Measurements from ENCODE around the gene GAB1. TPM values are rescaled to one million over a fixed set of nuclear protein-coding genes. Genes with fewer than 3 reads are reported as not detected.

The GAB1 gene
- total RNA-seq: 5.0 and 10.8 TPM in 2 replicates

DNA sequence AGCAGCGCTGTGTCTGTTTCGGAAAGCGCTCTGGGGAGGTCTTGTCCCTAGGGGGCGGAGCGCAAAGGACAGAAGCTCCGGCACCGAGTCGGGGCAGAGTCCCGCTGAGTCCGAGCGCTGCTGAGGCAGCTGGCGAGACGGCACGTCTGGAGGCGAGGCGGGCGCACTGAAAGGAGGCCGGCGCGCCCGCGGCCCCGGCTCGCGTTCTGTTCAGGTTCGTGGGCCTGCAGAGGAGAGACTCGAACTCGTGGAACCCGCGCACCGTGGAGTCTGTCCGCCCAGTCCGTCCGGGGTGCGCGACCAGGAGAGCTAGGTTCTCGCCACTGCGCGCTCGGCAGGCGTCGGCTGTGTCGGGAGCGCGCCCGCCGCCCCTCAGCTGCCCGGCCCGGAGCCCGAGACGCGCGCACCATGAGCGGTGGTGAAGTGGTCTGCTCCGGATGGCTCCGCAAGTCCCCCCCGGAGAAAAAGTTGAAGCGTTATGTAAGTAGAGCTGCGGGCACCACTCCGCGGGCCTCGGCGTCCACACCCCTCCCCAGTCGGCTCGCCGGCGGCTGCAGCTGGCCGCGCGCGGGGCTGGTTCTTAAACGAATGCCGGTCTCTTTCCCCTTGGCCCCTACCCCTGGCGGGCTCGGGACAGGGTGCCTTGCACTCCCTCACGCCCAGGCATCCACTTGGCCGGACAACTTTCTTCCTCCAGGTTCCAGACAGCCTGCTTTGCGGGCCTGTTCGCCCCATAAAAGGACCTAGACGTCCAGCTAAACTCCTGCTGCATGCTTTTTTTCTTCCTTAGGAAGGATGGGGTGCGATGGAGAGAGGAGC lies at the start of gene GAB1:
Gene GAB1 (plus strand): TSS at position 96 of the 819 bp plus-strand sequence. CDS start 313 bp downstream, at position 409.
- FAIRE-seq: no peak
- TF ChIP-seq, protein P1, sequence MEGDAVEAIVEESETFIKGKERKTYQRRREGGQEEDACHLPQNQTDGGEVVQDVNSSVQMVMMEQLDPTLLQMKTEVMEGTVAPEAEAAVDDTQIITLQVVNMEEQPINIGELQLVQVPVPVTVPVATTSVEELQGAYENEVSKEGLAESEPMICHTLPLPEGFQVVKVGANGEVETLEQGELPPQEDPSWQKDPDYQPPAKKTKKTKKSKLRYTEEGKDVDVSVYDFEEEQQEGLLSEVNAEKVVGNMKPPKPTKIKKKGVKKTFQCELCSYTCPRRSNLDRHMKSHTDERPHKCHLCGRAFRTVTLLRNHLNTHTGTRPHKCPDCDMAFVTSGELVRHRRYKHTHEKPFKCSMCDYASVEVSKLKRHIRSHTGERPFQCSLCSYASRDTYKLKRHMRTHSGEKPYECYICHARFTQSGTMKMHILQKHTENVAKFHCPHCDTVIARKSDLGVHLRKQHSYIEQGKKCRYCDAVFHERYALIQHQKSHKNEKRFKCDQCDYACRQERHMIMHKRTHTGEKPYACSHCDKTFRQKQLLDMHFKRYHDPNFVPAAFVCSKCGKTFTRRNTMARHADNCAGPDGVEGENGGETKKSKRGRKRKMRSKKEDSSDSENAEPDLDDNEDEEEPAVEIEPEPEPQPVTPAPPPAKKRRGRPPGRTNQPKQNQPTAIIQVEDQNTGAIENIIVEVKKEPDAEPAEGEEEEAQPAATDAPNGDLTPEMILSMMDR (IDR thresholded peaks at IDR 0.05; ENCODE audit: insufficient read depth, low read length, severe bottlenecking): peak; percentile 38
- Histone ChIP-seq H3K36me3 (ENCODE audit: control insufficient read depth, insufficient read depth, low read length) (no peaks in the 10 kb centered on the region), H3K27me3 (ENCODE audit: control insufficient read depth, insufficient read depth, low read length) (no peaks in the 10 kb centered on the region), H3K4me3 (ENCODE audit: low read depth, low read length) (peak within 1 kb of the TSS; percentile 88)
- DNase-seq (ENCODE audit: low read depth): peak; percentile 58

DNA sequence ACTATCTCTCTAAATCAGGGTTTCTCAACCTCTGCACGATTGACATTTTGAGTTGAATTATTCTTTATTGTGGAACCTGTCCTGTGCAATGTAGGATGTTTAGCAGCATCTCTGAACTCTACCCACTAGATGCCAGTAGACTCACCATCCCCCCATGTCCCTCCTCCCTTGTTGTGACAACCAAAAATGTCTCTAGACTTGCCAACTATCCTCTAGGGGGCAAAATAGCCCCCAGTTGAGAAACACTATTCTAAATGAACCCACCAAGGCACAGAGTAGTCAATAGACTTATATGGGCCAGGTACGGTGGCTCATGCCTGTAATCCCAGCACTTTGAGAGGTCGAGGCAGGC lies 49.1 kb upstream of the GAB1 start:
- Histone ChIP-seq H3K27me3 (ENCODE audit: control insufficient read depth, insufficient read depth, low read length) (no peaks in the 10 kb centered on the region), H3K36me3 (ENCODE audit: control insufficient read depth, insufficient read depth, low read length) (no peaks in the 10 kb centered on the region), H3K4me3 (ENCODE audit: low read depth, low read length) (no peak overlapping the region)
- DNase-seq (ENCODE audit: low read depth): no peak
- TF ChIP-seq, protein P1 (IDR thresholded peaks at IDR 0.05; ENCODE audit: insufficient read depth, low read length, severe bottlenecking): no peak
- FAIRE-seq: no peak

DNA sequence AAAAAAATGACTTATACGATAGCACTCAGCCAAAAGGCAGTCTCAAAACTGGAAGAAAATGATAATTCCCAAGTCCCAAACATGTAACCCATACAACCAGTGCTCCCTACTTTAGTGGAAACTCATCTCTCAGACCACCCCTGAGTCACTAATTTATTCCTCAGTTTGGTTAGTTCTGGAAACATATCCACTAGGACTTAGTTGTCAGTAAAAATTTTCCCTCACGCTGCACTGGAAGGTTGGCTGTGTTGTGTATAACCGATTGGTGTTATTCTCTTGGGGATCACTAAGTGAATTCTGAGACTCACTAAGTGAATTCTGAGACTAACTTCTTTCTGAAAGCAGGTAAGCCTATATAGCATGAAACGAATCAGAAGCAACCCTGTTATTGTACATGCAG lies 48.5 kb upstream of the GAB1 start:
- no peaks in the 10 kb centered on the region for H3K36me3 ChIP-seq (ENCODE audit: control insufficient read depth, insufficient read depth, low read length)
- no peak for DNase-seq (ENCODE audit: low read depth)
- H3K4me3 ChIP-seq (ENCODE audit: low read depth, low read length): no peak overlapping the region
- no peak for FAIRE-seq
- TF ChIP-seq, protein P1 (IDR thresholded peaks at IDR 0.05; ENCODE audit: insufficient read depth, low read length, severe bottlenecking): no peak
- no peaks in the 10 kb centered on the region for H3K27me3 ChIP-seq (ENCODE audit: control insufficient read depth, insufficient read depth, low read length)

DNA sequence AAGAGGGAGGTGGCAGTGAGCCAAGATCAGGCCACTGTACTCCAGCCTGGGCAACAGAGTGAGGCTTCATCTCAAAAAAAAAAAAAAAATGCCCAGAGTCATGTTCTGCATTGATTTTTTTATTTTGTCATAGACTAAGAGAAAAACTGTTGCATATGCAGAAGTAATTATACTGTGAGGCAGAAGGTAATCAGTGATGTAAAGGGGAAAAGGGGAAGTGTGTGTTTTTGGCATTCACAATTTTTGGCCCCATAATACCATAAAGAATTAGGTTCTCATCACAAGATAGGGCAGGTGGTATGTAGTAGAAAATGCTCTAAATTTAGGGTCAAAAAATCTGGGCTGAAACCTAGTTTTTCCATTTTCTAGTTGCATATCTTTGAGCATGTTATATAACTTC lies 47.3 kb upstream of the GAB1 start:
- TF ChIP-seq, protein P1 (IDR thresholded peaks at IDR 0.05; ENCODE audit: insufficient read depth, low read length, severe bottlenecking): no peak
- Histone ChIP-seq H3K36me3 (ENCODE audit: control insufficient read depth, insufficient read depth, low read length) (no peaks in the 10 kb centered on the region), H3K27me3 (ENCODE audit: control insufficient read depth, insufficient read depth, low read length) (no peaks in the 10 kb centered on the region), H3K4me3 (ENCODE audit: low read depth, low read length) (no peak overlapping the region)
- DNase-seq (ENCODE audit: low read depth) (no peak), FAIRE-seq (no peak)

DNA sequence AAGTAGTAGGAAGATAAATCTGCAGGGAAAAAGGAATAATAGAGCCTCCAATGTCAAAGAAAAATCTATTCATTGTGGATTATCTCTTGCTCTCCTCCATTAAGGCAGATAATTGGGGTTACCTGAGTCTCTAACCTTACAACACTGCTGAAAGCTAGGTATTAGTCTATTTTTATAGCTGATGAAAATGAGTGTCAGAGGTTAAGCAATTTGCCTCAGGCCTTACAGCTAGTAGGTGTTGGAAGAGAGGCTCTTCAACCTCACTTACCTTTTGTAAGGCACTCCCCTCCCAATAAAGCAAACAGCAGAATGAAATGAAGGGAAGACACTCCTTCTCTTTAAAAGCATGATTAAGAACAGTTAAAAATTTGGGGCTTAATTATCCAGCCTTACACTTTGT lies 45.4 kb upstream of the GAB1 start:
- FAIRE-seq (no peak), DNase-seq (ENCODE audit: low read depth) (peak; percentile 64)
- Histone ChIP-seq H3K4me3 (ENCODE audit: low read depth, low read length) (no peak overlapping the region), H3K27me3 (ENCODE audit: control insufficient read depth, insufficient read depth, low read length) (no peaks in the 10 kb centered on the region), H3K36me3 (ENCODE audit: control insufficient read depth, insufficient read depth, low read length) (no peaks in the 10 kb centered on the region)
- TF ChIP-seq, protein P1 (IDR thresholded peaks at IDR 0.05; ENCODE audit: insufficient read depth, low read length, severe bottlenecking): no peak

DNA sequence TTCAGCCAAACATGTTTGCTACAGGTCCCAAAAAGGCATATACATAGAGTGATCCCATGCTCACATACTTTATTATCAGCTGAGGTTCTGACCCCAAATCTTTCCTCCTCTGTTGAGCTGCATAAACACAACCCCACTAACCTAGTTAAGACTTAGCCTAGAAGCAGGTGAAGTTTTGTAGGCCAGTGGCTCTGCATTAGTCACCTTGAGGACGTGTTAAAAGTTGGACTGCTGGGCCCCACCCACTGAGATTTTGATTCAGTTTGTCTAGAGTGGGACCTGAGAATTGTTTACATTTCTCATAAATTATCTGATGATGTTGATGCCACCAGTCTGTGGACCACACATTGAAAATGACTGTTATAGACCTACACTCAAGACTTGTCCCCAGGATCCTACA lies 43.8 kb upstream of the GAB1 start:
- TF ChIP-seq, protein P1 (IDR thresholded peaks at IDR 0.05; ENCODE audit: insufficient read depth, low read length, severe bottlenecking): no peak
- Histone ChIP-seq H3K36me3 (ENCODE audit: control insufficient read depth, insufficient read depth, low read length) (no peaks in the 10 kb centered on the region), H3K27me3 (ENCODE audit: control insufficient read depth, insufficient read depth, low read length) (no peaks in the 10 kb centered on the region), H3K4me3 (ENCODE audit: low read depth, low read length) (no peak overlapping the region)
- no peak for FAIRE-seq
- peak; percentile 45 for DNase-seq (ENCODE audit: low read depth)

Data from bronchial epithelial cell (primary cell).